CD4-positive, alpha-beta T cell treated with Interferon alpha-2 for 1 hour (primary cell): ENCODE data around the gene TM4SF5.

Experiments
- DNase-seq, 2 donors: peaks; one replicate each; pipeline ENCODE4 v3.0.0-alpha.2; 2020 to 2022

The TM4SF5 gene

GRCh38 chr17:4771519-4772234 is at the start of gene TM4SF5:
TM4SF5 (plus strand) TSS chr17:4771886; CDS start chr17:4771923, 37 bp downstream.
- DNase-seq = no peak

- no peak for DNase-seq
Observed at GRCh38 chr17:4722678-4723240, 48.9 kb upstream of the TM4SF5 start.

- no peak for DNase-seq
Observed at GRCh38 chr17:4724650-4725049, 47.0 kb upstream of the TM4SF5 start.

- peak in 1 of 2 donors; percentile 45 for DNase-seq
Observed at GRCh38 chr17:4725646-4726310, 45.9 kb upstream of the TM4SF5 start.

- peak in 1 of 2 donors; percentile 38 for DNase-seq
Observed at GRCh38 chr17:4728124-4728523, 43.6 kb upstream of the TM4SF5 start.

GRCh38 chr17:4733073-4733531 is 38.6 kb upstream of the TM4SF5 start:
- peak; percentile 34 to 74 for DNase-seq

- DNase-seq = no peak
Observed at GRCh38 chr17:4734857-4735475, 36.7 kb upstream of the TM4SF5 start.

- peak in 1 of 2 donors; percentile 68 for DNase-seq
Observed at GRCh38 chr17:4735876-4736651, 35.6 kb upstream of the TM4SF5 start.

GRCh38 chr17:4738136-4739121 is 33.3 kb upstream of the TM4SF5 start:
- DNase-seq = peak; percentile 26 to 35

GRCh38 chr17:4739122-4740024 is 32.3 kb upstream of the TM4SF5 start, which contains the start of the genes CXCL16 and ZMYND15:
CXCL16 (minus strand) TSS chr17:4739928; CDS start chr17:4739339, 589 bp downstream.
ZMYND15 (plus strand) TSS chr17:4739833; CDS start chr17:4740549, 716 bp downstream.
- peak; percentile 71 to 76 for DNase-seq

GRCh38 chr17:4740025-4740351 is 31.7 kb upstream of the TM4SF5 start:
- no peak for DNase-seq

- no peak for DNase-seq
Observed at GRCh38 chr17:4740584-4740983, 31.1 kb upstream of the TM4SF5 start.

- DNase-seq = no peak
Observed at GRCh38 chr17:4741544-4741943, 30.1 kb upstream of the TM4SF5 start.

- DNase-seq = no peak
Observed at GRCh38 chr17:4742133-4742532, 29.6 kb upstream of the TM4SF5 start.

GRCh38 chr17:4742629-4743028 is 29.1 kb upstream of the TM4SF5 start:
- DNase-seq = no peak

- no peak for DNase-seq
Observed at GRCh38 chr17:4743216-4743615, 28.5 kb upstream of the TM4SF5 start.

GRCh38 chr17:4743898-4744297 is 27.8 kb upstream of the TM4SF5 start:
- no peak for DNase-seq

GRCh38 chr17:4744999-4745969 is 26.4 kb upstream of the TM4SF5 start:
- DNase-seq = no peak

- peak; percentile 47 to 59 for DNase-seq
Observed at GRCh38 chr17:4747847-4748246, 23.8 kb upstream of the TM4SF5 start.
